SK-N-DZ (cell line): Measurements from ENCODE around the gene AEBP1.

Source experiments
- DNase-seq: peaks from one replicate; pipeline ENCODE4 v3.0.0-alpha.2; 2015; ENCODE audit warnings: low spot score

The AEBP1 gene

DNA sequence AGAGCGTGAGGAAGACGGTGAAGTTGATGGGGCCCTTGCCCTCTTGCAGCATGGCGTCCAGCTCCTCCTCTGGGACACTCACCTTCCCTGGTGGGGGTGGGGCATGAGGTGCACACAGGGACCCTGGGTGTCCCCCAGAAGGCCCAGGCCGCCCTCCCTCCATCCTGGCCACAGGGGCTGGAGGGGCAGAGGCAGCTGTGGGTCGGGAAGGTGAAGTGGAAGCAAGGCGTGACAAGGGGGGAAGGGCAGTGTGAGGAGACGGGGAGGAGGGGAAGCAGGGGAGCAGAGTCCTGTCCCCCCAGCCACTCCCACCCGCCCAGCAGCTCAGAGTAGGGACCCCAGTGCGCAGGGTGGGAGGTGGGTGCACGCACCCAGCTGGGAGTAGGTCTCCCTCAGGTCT, 36.2 kb downstream of the AEBP1 start:
- DNase-seq, result no peak

GRCh38 chr7:44141221-44141850, 37.2 kb downstream of the AEBP1 start, which contains the start of gene MYL7:
MYL7 (minus strand) TSS chr7:44141332; CDS start chr7:44141305, 27 bp downstream.
- no peak for DNase-seq

- DNase-seq, result no peak
Measured at GRCh38 chr7:44142028-44142427, 37.9 kb downstream of the AEBP1 start.

DNA sequence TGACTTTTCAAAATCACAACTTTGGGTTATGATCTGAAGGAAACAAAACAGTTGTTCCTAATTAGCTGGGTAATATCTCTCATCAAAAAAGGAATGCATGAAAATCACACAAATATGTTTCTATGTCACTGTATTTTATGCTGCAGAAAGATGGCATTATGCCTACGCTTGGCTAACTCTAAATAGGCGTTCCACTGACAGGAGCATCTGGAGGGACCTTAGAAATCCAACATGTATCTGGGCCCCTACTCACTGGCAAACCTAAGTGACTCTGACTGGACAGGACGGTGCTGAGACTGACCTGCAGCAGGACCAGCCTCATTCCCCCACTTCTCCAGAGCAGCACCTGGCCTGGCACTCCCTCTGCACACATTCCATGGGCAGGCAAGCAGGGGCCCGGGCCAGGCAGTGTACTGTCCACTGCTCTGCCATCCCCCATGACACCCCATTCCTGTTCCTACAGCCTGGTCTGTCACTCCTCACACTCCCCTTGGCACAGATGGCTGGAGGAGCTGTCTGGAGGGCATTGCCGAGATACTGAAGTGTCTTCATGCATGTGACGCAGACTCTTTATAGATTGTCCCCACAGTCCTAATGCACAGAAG, 39.6 kb downstream of the AEBP1 start:
- DNase-seq, result no peak

- no peak for DNase-seq
Measured at GRCh38 chr7:44144426-44144967, 40.4 kb downstream of the AEBP1 start.

DNA sequence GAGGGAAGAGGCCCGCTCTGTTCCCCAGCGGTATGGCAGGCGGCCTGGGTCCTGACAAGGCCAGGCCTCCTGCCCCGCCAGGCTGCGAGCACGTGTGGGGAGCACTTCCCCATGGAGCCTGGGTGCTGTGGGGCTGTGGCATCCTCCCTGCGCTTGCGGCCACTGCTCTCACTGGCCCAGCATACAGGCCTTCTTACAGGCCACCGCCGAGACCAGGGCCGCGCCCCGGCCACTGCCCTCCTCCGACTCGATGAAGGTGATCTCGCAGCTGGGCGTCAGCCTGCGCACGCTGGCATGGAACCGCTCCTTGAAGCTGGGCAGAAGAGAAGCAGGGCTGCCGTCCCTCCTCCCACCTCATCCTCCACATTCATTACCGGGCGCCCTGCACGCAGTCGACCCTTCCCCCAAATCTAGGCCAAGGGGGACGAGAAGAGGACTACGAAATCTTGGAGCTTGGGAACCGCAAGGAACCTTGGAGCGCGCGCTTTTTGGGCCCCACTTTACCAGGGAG, 40.9 kb downstream of the AEBP1 start:
- no peak for DNase-seq

GRCh38 chr7:44145479-44145968, 41.4 kb downstream of the AEBP1 start:
- DNase-seq, result no peak

DNA sequence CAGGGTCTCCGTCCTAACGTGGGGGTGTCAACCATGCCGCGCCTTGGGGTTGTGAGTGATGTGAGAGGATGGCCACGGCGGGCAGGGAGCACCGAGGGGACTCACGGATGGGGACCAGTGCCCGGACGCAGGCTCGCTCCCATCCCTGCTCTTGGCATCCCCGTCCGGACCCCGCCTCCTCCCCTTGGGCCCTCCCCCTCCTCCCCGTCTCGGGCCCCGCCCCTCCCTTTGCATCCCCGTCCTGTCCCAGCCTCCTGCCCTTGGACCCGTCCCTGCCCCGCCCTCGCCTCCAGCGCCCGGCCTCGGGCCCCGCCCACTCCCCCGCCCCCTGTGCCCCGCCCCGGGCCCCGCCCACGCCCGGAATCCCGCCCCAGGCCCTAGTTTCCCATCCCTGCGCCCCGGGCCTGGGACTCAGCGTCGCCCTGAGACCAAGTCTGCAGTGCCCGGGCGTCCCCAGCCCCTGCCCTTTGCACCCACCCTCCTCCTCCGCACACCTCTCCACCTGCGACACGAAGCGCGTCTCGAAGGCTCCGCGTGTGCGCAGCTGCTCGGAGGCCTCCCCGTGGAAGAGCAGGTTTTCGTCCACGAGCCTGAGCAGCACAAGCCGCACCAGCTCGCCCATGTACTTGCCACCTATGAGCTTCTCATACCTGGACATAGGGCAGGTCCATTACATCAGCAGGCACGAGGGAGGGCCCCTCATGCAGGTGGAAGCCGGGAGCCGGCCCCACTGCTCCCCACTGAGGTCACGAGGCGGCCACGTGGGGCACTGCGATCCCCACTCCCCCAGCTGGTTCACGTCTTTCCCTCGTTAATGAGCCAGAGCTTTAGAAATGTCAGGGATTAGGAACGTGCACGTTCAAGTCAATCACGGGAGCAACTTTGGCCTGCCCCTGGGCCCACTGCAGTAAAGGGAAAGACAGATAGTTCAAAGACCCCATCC, 42.1 kb downstream of the AEBP1 start:
- peak; percentile 44 for DNase-seq

DNA sequence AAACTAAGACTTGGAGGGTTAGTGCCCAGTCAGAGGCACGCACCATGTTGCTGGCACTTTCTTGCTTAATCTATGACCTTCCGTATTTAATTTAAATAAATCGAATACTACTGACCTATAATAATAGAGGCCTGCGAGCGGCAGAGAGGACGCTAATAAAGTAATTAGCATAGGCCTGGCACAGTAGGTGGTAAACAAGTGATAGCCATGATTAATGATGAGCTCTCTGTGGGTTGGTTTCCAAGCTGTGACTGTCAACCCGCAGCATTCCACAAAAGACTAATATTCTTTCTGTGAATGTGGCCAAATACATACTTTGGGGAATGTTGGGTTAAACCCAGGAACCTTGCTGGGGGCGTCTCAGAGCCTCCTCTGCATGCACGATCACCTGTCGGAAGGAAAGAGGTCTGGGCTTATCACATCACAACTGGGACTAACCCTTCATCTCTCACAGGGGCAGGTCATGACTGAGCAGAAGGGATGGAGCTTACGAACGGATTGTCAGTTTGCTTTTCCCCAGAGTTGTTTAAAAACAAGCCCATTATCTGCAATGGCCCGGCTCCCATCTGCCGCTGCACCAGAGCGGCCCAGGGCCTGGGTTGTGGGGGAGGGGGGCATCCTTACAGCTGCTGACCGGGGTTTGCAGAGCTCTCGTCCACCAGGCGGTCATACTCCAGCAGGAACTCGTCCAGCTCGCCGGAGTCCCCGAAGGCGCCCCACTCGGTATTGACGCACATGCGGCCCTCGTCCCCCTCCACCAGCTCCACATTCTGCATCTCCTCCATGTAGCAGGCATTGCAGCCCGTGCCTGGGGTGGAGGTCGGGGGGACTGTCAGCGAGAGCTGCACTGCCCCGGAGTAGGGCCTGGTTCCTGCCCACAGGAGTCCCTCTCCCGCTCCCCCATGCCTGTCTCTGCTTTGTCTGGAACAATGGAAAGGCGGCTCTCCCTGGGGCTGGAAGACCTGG, 43.2 kb downstream of the AEBP1 start:
- peak; percentile 54 for DNase-seq

DNA sequence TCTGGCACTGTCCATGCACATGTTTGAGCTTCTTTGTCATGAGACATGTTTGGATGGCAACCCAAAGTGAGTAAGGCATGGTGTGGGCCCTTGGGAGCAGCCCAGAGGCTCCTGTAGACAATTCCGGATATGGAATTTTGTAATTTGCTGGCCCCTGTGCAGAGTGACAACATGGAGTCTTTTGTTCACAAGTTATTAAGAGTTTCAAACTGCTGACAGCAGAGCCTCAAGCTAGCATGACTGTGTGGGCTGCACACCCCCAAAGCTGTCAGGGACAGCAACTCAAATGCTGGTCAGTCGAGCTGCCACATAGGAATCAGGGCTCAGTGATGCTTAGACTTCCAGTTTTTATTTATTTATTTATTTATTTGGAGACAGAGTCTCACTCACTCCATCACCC, 44.0 kb downstream of the AEBP1 start:
- DNase-seq, result no peak

DNA sequence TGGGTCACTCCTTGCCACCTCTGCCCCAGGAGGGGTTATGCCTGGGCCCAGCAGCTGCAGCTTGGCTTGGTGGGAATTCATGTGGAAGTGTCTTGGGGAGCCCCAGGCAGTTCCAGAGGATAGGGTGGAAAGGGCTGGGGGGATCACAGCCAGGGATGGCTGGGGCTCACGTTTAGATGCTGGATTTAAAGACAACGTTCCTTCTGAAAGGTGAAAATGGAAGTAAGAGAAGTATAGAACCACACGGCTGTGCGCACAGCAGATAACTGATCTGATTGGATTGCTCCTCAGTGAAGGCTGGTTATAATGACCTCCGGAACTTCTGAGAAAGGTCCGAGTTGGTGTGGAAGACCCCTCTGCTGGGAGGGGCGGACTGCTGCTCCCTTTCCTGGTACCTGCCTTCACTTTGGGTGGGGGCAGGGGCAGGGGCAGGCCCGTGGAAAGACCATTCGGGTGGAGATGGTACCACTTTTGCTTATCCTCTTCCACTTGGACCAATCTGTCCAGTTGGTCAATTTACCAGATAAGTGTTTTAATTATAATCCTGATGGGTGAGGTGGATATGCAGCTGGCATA, 44.9 kb downstream of the AEBP1 start:
- DNase-seq, result no peak

DNA sequence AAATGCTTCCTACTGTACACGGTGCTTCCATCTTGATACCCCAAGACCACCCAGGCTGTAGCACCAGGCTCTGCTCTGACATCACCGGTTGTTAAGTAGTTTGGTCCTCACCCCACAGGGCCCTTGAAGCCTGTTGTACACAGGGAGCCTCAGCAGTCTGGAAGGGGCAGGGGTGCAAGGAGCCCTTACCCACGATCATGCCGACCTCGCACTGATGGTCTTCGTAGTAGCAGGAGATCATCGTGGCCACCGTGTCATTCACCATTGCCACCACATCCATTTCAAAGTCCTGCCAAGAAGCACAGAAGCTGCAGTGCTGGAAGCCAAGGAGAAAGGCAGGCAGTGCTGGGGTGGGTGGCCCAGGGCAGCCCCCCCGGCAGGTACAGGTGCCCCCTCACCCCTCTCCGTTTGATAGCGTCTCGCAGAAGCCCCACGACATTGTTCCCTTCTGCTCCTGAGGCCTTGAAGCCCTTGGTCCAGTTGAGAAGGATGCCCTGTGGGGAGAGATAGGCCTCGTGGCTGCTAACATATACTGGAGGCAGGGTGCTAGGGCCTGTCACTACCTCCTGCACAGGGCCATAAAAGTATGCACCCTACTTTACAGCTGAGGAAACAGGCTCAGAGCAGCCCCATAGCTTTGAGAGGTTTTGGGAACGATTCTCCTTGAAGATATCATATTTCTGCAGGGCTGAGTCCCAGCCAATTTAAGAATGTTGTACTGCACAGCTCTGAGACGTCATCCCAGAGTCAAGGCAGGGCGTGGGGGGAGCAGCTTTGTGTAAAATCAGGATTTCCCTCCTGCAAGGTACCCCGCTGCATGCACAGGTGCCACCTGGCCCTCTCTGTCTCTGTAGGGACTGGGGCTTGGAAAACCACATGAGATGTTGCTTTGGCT, 45.7 kb downstream of the AEBP1 start:
- DNase-seq, result no peak

GRCh38 chr7:44150466-44150832, 46.3 kb downstream of the AEBP1 start:
- no peak for DNase-seq

DNA sequence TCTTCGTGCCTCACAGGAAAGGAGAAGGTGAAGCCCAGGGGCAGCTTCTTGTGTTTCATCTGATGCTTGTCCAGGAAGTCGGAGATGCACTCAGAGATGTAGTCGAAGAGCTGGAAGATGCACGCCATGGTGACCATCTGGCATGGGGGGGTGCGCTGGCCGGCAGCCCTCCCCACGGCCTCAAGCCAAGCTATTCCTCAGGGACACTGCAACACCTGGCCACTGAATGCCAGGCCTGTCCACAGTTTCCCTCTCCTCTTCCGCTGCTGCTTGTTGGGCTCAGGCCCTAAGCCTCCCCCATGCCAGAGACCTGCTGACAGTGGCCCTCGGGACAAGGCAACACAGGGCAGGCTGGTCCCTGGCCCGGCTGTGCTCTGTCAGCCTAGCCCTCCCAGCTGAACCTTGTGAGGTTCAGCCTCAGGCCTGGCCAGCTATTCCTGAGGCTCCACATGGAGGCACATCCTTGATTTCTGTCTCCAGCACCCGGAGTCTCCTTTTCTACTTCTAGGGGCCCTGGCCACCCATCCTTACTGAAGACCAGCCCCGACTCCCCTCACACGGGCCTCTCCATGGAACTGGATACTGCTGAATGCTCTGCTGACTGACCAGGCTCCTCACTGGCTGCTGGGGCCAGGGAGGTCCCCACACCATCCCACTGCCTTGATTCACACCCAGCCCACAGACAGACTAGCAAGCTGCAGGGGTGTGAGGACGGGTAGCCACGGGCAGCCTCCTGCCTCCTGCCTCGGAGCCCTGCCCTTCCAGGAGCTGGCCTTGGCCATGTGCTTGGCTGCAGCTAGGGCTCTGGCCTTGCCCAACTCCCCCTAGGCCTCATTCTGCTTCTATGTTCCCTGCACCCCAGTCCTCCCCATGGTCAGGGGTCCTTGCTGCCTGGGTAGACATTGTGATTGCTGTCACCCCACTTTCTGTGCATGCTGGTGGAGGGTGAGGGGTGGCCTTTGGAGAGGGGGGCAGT, 47.1 kb downstream of the AEBP1 start:
- no peak for DNase-seq

GRCh38 chr7:44151956-44152355, 47.8 kb downstream of the AEBP1 start:
- no peak for DNase-seq

DNA sequence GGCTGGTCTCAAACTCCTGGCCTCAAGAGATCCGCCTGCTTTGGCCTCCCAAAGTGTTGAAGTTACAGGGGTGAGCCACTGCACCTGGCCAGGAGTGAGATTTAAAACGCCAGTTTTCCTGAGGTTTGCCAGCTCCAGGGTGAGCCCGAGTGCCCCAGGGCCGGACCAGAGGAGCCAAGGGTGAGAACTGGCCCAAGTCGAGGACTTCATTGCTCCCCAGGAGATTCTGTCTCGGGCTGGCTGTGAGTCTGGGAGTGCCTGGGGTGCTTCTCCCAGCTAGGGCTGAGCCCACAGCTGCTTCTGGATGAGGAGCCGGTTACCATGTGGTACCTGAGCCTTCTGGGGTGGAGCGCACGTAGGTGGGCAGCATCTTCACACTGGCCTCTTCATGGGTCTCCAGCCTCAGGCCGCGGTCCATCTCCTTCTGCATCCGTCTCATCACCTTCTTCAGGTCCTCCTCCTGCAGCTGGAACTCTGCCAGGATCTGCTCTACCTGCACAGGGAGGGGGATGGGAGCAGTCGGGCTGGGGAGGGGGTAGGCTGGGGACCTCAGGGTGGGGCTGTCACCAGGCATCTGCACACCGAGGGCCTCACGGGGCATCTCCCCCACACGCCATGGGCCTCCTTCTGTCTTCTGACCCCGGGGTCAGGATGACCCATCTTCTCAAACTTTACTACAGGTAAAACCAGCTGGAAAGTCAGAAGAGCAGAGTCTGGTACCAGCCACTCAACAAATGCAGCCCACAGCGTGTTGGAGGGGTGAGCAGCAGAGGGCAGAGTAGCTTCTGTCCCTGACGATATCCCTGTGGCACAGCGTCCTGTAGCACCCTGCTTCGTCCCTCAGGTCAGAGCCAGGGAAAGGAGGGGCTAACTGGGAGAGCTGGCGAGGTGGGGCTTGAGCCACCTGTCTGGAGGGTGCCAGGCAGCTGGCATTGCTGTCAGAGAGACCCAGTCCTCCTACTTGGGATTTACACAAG, 49.1 kb downstream of the AEBP1 start:
- no peak for DNase-seq

DNA sequence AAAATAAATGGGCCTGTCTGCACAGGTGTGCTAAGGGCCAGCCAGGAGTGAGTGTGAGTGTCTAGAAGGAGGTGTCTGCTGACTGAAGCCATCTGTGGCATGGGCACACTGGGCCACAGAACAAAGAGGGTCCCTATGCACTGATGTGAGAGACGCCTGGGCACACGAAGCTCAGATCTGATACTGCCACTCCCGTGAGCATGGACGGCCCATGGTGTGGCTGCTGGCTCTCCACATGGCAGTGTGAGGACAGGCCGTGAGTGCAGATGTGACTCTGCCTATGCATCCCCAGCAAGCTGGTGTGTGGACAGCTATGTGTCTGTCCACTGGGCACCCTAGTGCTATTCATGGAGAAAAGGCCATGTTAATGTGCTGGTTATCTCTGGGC, 49.8 kb downstream of the AEBP1 start:
- DNase-seq, result no peak
